Gastrocnemius medialis (tissue), 4 donors: ENCODE measurements around the gene ENOX1. TPM values are rescaled to one million over a fixed set of nuclear protein-coding genes. Genes with fewer than 3 reads are reported as not detected.

ENCODE experiments used
- ATAC-seq, 2 donors: fragments of 150-250 bp; one replicate each; pipeline ENCODE4 v1.9.1; 2016
- DNase-seq, 2 donors: peaks; one replicate each; pipeline ENCODE4 v3.0.0-alpha.2; 2019
- H3K27ac ChIP-seq, 4 donors: fragments of 200-600 bp; sonication (generic); 1 replicate in 1 of 4; 2 replicates in 3 of 4; pipeline ENCODE4 v1.5.1; 2016 to 2018; ENCODE audit warnings: mild to moderate bottlenecking in 2 of 4, moderate library complexity in 1 of 4
- H3K27me3 ChIP-seq, 3 donors: fragments of 200-600 bp; sonication (generic) in 2 of 3; 1 replicate in 1 of 3; 2 replicates in 2 of 3; pipeline versions ENCODE4 v1.5.1 to v1.6.0; 2016 to 2019; ENCODE audit warnings: mild to moderate bottlenecking in 1 of 3, moderate library complexity in 1 of 3
- H3K36me3 ChIP-seq, 2 donors: fragments of 200-600 bp; sonication (generic) in 1 of 2; one replicate each; pipeline ENCODE4 v1.5.1; 2017 to 2018
- H3K4me1 ChIP-seq, 2 donors: fragments of 200-600 bp; sonication (generic) in 1 of 2; one replicate each; pipeline ENCODE4 v1.5.1; 2016 to 2017; ENCODE audit warnings: mild to moderate bottlenecking in 2 of 2
- H3K4me3 ChIP-seq, 4 donors: fragments of 200-600 bp; sonication (generic) in 3 of 4; 1 replicate in 1 of 4; 2 replicates in 3 of 4; pipeline ENCODE4 v1.5.1; 2016 to 2019; ENCODE audit warnings: mild to moderate bottlenecking in 2 of 4
- H3K9me3 ChIP-seq, 3 donors: fragments of 200-600 bp; sonication (generic) in 2 of 3; 1 replicate in 1 of 3; 2 replicates in 2 of 3; pipeline ENCODE4 v1.5.1; 2016 to 2019
- POLR2A ChIP-seq, 2 donors: fragments of 450-650 bp; IDR thresholded peaks; one replicate each; pipeline ENCODE4 v1.6.1; 2017; ENCODE audit warnings: antibody characterized with exemption in 2 of 2, mild to moderate bottlenecking in 2 of 2, moderate library complexity in 2 of 2
- in situ Hi-C, 4 donors: fragments of 200-750 bp; cut with MboI; loops; one replicate each; pipeline versions ENCODE4 v1.15.0 to v1.8.0; 2017; ENCODE audit warnings: low sequenced_read_pairs in 4 of 4
- intact Hi-C: fragments of 100-400 bp; cut with DNase I; formaldehyde crosslinking; loops from one replicate; pipeline ENCODE4 v1.15.1; 2023; ENCODE audit warnings: low total_unique reads
- total RNA-seq, 4 donors: library from RNA; depleted of rRNA; stranded (reverse); fragments of >200 nt; gene quantifications; one replicate each; pipeline versions ENCODE4 v1.1.0 to v1.2.3, GENCODE V29; 2016
- TF ChIP-seq, protein P1 (sequence below), 5 experiments: fragments of 450-650 bp in 3 of 5; fragments of 200-600 bp in 2 of 5; sonication (generic) in 2 of 5; IDR thresholded peaks in 4 of 5; conservative IDR thresholded peaks in 1 of 5; 1 replicate in 4 of 5; 2 replicates in 1 of 5; pipeline ENCODE4 v1.5.1; 2016 to 2019; ENCODE audit warnings: antibody characterized with exemption in 5 of 5, mild to moderate bottlenecking in 3 of 5, moderate library complexity in 3 of 5

ENOX1 gene
- total RNA-seq, 4 donors from 2014 or later: 0.46 to 3.5 (median 1.8) TPM

DNA sequence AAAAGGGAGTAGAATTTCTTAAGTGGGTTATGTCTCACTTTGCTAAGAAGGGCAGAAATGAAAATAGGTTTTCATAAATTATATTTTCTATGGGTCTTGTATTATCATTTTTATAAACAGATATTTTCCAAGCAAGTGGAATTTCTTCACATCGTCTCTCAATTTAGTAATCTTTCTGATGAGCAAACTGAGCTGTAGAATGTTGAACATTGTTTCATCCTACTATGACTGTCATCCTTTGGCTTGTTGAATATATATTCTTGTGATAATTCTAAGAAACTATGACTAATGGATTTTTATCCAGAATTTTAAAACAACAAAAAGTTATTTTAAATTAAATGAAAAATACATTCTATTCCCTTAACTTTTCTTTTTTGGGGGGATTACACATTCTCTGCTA lies 313.8 kb downstream of the ENOX1 start:
- TF ChIP-seq POLR2A (IDR thresholded peaks at IDR 0.05): no peak
- TF ChIP-seq, protein P1, sequence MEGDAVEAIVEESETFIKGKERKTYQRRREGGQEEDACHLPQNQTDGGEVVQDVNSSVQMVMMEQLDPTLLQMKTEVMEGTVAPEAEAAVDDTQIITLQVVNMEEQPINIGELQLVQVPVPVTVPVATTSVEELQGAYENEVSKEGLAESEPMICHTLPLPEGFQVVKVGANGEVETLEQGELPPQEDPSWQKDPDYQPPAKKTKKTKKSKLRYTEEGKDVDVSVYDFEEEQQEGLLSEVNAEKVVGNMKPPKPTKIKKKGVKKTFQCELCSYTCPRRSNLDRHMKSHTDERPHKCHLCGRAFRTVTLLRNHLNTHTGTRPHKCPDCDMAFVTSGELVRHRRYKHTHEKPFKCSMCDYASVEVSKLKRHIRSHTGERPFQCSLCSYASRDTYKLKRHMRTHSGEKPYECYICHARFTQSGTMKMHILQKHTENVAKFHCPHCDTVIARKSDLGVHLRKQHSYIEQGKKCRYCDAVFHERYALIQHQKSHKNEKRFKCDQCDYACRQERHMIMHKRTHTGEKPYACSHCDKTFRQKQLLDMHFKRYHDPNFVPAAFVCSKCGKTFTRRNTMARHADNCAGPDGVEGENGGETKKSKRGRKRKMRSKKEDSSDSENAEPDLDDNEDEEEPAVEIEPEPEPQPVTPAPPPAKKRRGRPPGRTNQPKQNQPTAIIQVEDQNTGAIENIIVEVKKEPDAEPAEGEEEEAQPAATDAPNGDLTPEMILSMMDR (IDR thresholded peaks at IDR 0.05 in 4 of 5, conservative IDR thresholded peaks at IDR 0.05 in 1 of 5): no peak
- no peaks in the 10 kb centered on the region for H3K36me3 ChIP-seq
- H3K9me3 ChIP-seq: no peaks in the 10 kb centered on the region
- H3K27me3 ChIP-seq: no peaks in the 10 kb centered on the region
- no peak for DNase-seq
- H3K4me1 ChIP-seq: peaks cover 0 to 10% of the 10 kb centered on the region in 2 donors
- no peak for ATAC-seq
- intact Hi-C loops: no loop called here
- in situ Hi-C loops: no loop called here
- no peak overlapping the region for H3K4me3 ChIP-seq
- H3K27ac ChIP-seq: no peak overlapping the region

DNA sequence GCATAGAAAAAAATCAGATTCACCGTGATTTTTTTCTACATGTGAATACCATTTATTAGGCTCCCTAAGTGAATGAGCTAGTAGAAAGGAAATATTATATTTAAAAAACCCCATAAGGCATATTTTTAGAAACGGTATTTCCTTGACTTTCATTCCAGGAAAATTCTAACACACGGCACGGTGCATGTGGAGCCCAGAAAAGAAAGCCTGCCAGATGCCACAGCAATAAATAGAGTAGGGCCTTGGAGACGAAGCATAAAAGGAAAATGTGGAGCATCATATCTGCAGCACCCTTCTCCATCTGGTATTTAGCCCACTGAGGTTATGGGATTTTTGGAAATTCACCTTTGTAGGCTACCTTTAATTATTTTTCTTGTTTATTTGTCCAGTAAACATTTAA lies 314.4 kb downstream of the ENOX1 start:
- no peak overlapping the region for H3K4me3 ChIP-seq
- H3K9me3 ChIP-seq: no peaks in the 10 kb centered on the region
- no peak for DNase-seq
- in situ Hi-C loops (no loop called here), intact Hi-C loops (no loop called here)
- no peaks in the 10 kb centered on the region for H3K36me3 ChIP-seq
- no peaks in the 10 kb centered on the region for H3K27me3 ChIP-seq
- peaks cover 0 to 10% of the 10 kb centered on the region in 2 donors for H3K4me1 ChIP-seq
- no peak for TF ChIP-seq POLR2A (IDR thresholded peaks at IDR 0.05)
- TF ChIP-seq, protein P1 (IDR thresholded peaks at IDR 0.05 in 4 of 5, conservative IDR thresholded peaks at IDR 0.05 in 1 of 5): no peak
- no peak overlapping the region for H3K27ac ChIP-seq
- ATAC-seq: peak; percentile 46 to 52

DNA sequence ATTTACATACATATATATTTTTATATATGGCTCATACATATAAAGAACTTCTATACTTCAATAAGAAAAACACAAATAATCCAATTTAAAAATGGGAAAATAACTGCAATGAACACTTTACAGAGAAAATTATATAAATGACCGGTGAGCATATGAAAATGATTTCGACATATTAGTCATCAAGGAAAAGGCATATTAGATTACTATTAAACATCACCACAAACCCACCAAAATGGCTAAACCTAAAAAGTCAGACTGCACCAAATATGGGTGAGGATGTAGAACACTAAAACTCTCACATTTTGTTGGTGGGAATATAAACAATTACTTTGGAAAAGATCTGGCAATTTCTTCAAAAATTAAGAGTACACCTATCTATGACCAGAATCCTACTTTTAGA lies 316.2 kb downstream of the ENOX1 start:
- TF ChIP-seq, protein P1 (IDR thresholded peaks at IDR 0.05 in 4 of 5, conservative IDR thresholded peaks at IDR 0.05 in 1 of 5): no peak
- TF ChIP-seq POLR2A (IDR thresholded peaks at IDR 0.05): no peak
- ATAC-seq: no peak
- H3K27me3 ChIP-seq: no peaks in the 10 kb centered on the region
- peaks cover 0 to 10% of the 10 kb centered on the region in 2 donors for H3K4me1 ChIP-seq
- H3K36me3 ChIP-seq: no peaks in the 10 kb centered on the region
- intact Hi-C loops (no loop called here), in situ Hi-C loops (no loop called here)
- no peaks in the 10 kb centered on the region for H3K9me3 ChIP-seq
- DNase-seq: no peak
- H3K27ac ChIP-seq: no peak overlapping the region
- H3K4me3 ChIP-seq: no peak overlapping the region

DNA sequence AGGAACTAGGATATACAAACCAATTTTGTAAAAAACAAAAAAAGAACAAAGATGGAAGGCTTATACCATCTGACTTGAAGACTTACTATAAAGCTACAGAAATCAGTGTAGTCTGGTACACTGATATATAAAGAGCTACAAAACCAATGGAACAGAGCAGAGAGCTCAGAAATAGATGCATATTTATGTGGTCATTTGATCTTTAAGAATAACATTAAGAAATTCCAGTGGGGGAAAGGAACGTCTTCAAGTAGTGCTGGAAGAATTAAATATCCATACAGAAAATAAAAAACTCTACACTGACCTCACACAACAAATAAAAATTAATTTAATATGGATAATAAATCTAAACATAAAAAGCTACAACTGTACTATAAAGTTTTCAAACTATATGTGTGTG lies 317.0 kb downstream of the ENOX1 start:
- in situ Hi-C loops: no loop called here
- no peak for ATAC-seq
- Histone ChIP-seq H3K4me1 (peaks cover 4 to 16% of the 10 kb centered on the region in 2 donors), H3K4me3 (no peak overlapping the region), H3K36me3 (no peaks in the 10 kb centered on the region), H3K9me3 (no peaks in the 10 kb centered on the region), H3K27me3 (no peaks in the 10 kb centered on the region), H3K27ac (no peak overlapping the region)
- no peak for DNase-seq
- intact Hi-C loops: loop anchor here (5.0 kb wide), 1 partner anchor 48 kb away; no protein-coding TSS in a partner anchor
- no peak for TF ChIP-seq POLR2A (IDR thresholded peaks at IDR 0.05)
- TF ChIP-seq, protein P1 (IDR thresholded peaks at IDR 0.05 in 4 of 5, conservative IDR thresholded peaks at IDR 0.05 in 1 of 5): no peak
